Spleen (tissue), 11 donors: Measurements from ENCODE around the gene PRKCH. TPM values are rescaled to one million over a fixed set of nuclear protein-coding genes. Genes with fewer than 3 reads are reported as not detected.

Source experiments
- DNase-seq: peaks from one replicate; pipeline ENCODE4 v3.0.0-alpha.2; 2020
- H3K27ac ChIP-seq, 8 donors: fragments of 200-600 bp; sonication (generic) in 7 of 8; 1 replicate in 4 of 8; 2 replicates in 4 of 8; pipeline versions ENCODE4 v1.5.0 to v1.8.0; 2016 to 2021; ENCODE audit warnings: inconsistent platforms in 4 of 8, mild to moderate bottlenecking in 4 of 8, moderate library complexity in 1 of 8
- H3K27me3 ChIP-seq, 7 donors: fragments of 200-600 bp; sonication (generic) in 6 of 7; replicated peaks in 1 of 7; 1 replicate in 4 of 7; 2 replicates in 3 of 7; pipeline versions ENCODE4 v1.5.0 to v1.8.0; 2016 to 2021; ENCODE audit warnings: inconsistent platforms in 3 of 7, mild to moderate bottlenecking in 1 of 7
- H3K36me3 ChIP-seq, 6 donors: fragments of 200-600 bp; sonication (generic) in 5 of 6; 1 replicate in 4 of 6; 2 replicates in 2 of 6; pipeline versions ENCODE4 v1.5.0 to v1.8.0; 2016 to 2021; ENCODE audit warnings: inconsistent platforms in 2 of 6
- H3K4me1 ChIP-seq, 6 donors: fragments of 200-600 bp; sonication (generic) in 5 of 6; 1 replicate in 3 of 6; 2 replicates in 3 of 6; pipeline versions ENCODE4 v1.5.0 to v1.8.0; 2016 to 2021; ENCODE audit warnings: inconsistent platforms in 3 of 6
- H3K4me3 ChIP-seq, 8 donors: fragments of 200-600 bp; sonication (generic) in 7 of 8; 1 replicate in 4 of 8; 2 replicates in 4 of 8; pipeline versions ENCODE4 v1.5.0 to v1.8.0; 2016 to 2021; ENCODE audit warnings: inconsistent platforms in 4 of 8, mild to moderate bottlenecking in 4 of 8, moderate library complexity in 2 of 8
- H3K9me3 ChIP-seq, 8 donors: fragments of 200-600 bp; sonication (generic) in 7 of 8; 1 replicate in 4 of 8; 2 replicates in 4 of 8; pipeline versions ENCODE4 v1.5.0 to v1.8.0; 2016 to 2021; ENCODE audit warnings: inconsistent platforms in 4 of 8
- CTCF ChIP-seq, 11 experiments: fragments of 200-600 bp in 7 of 11; fragments of 450-650 bp in 4 of 11; sonication (generic) in 4 of 11; IDR thresholded peaks in 8 of 11; conservative IDR thresholded peaks in 3 of 11; 1 replicate in 7 of 11; 2 replicates in 4 of 11; pipeline versions ENCODE4 v1.4.0 to v1.8.0; 2016 to 2021; ENCODE audit warnings: antibody characterized with exemption in 11 of 11, inconsistent platforms in 4 of 11, mild to moderate bottlenecking in 1 of 11
- POLR2A ChIP-seq, 3 donors: fragments of 450-650 bp; IDR thresholded peaks; one replicate each; pipeline ENCODE4 v1.5.1; 2017; ENCODE audit warnings: antibody characterized with exemption in 3 of 3, mild to moderate bottlenecking in 1 of 3
- POLR2AphosphoS5 ChIP-seq, 3 donors: sonication (generic); formaldehyde crosslinking; IDR thresholded peaks; one replicate each; pipeline ENCODE4 v1.5.1; 2017; ENCODE audit warnings: antibody characterized with exemption in 3 of 3
- WGBS, 5 donors: extraction: QIAGEN DNeasy Blood & Tissue Kit in 3 of 5; methylation state at CpG; one replicate each; pipeline versions ENCODE4 v1.1.5 to v1.1.7; 2013 to 2018; 5-methylcytosine and 5-hydroxymethylcytosine counted together
- intact Hi-C: fragments of 100-400 bp; cut with DNase I; formaldehyde crosslinking; loops from one replicate; pipeline ENCODE4 v1.15.0; 2023; ENCODE audit warnings: low total_unique reads
- polyA plus RNA-seq, 3 donors: library from polyadenylated mRNA; stranded (reverse); fragments of 200-250 nt; gene quantifications; one replicate each; pipeline ENCODE4 v1.2.1, GENCODE V29; 2013
- total RNA-seq, 7 donors: library from RNA; depleted of rRNA in 3 of 7; stranded (reverse); fragments of >200 nt in 3 of 7; fragmentation: NEBNext Ultra II Directional in 4 of 7; extraction: Animal tissue kit (Norgen Biotek cat#: 25700) in 4 of 7; gene quantifications; one replicate each; pipeline versions ENCODE4 v1.1.0 to v1.2.1, GENCODE V29; 2016 to 2021
- donor health status: healthy with polysubstance abuse.
- donor health status: DM: no; HTN: no; CAD: no; lungs with moderate emphysema.
- donor health status: DM: no; HTN: no; CAD: no.
- donor health status: Bipolar disorder and iron deficiency.
- donor health status: healthy.
- donor health status: DM: no; HTN: no; CAD: no.
- donor health status: DM: yes; HTN: yes; CAD: no.

PRKCH gene
- total and polyA plus RNA-seq, 10 donors, result 10.0 to 184 (median 105) TPM

GRCh38 chr14:61511558-61511948, 190.2 kb downstream of the PRKCH start:
- peak overlapping the region in 7 of 8 donors; percentile 15 to 66 (median 44) for H3K27ac ChIP-seq
- H3K4me3 ChIP-seq, result no peak overlapping the region
- H3K27me3 ChIP-seq, result no peaks in the 10 kb centered on the region
- no peaks in the 10 kb centered on the region for H3K9me3 ChIP-seq
- peaks cover 0 to 14% (median 0%) of the 10 kb centered on the region in 6 donors for H3K36me3 ChIP-seq
- intact Hi-C loops, result no loop called here
- WGBS, 5 donors, result 60 to 77% (median 69%) methylated on average over 6 of the region's 6 CpGs
- TF ChIP-seq CTCF (IDR thresholded peaks at IDR 0.05 in 8 of 11, conservative IDR thresholded peaks at IDR 0.05 in 3 of 11), result no peak
- peaks cover 12 to 100% (median 46%) of the 10 kb centered on the region in 6 donors for H3K4me1 ChIP-seq
- DNase-seq, result no peak

DNA sequence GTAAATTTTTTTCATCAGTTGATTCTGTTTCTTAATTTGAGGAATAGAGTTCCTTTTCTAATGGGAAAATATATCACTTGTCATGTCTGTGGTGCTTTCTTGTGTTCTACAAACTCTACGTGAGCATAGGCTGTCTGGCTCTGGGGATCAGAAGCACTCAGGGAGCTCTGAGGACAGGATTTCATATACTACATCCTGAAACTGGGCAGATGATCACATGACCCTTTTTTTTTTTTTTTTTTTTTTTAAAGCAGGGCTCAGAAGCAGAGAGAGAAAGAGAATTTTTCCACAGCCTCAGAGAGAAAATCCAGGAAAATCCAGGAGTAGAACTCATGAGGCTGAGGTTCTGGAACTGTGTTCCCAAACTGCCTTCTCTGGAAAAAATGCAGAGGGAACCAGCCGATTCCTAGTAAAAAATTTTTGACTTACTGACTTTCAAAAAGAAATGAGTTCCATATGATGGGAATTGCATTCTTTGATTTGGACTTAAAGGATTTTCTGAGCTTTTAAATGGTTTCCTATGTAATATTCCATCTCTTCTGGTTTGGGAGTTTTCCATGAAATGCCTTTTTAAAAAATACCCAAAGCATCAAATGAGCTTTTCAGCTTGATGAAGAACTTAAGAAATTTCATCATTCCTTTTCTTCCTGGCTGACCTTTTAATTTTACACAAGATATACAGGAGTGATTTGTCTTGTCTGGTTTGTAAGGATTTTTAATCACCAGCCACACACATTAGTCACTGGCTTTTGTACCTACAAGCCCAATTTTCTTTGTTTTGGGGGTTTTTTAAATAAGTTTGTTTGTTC, 190.9 kb downstream of the PRKCH start:
- intact Hi-C loops, result no loop called here
- no peak for DNase-seq
- Histone ChIP-seq H3K27ac (peak overlapping the region in 7 of 8 donors; percentile 15 to 66 (median 44)), H3K4me3 (no peak overlapping the region), H3K9me3 (no peaks in the 10 kb centered on the region), H3K4me1 (peaks cover 18 to 100% (median 50%) of the 10 kb centered on the region in 6 donors), H3K27me3 (no peaks in the 10 kb centered on the region), H3K36me3 (peaks cover 0 to 9% (median 0%) of the 10 kb centered on the region in 6 donors)
- TF ChIP-seq CTCF (IDR thresholded peaks at IDR 0.05 in 8 of 11, conservative IDR thresholded peaks at IDR 0.05 in 3 of 11) (no peak), POLR2A (IDR thresholded peaks at IDR 0.05) (no peak), POLR2AphosphoS5 (IDR thresholded peaks at IDR 0.05) (no peak)
- 63 to 66% (median 66%) methylated on average over 2 of the region's 2 CpGs for WGBS, 5 donors

GRCh38 chr14:61513986-61514830, 192.8 kb downstream of the PRKCH start:
- TF ChIP-seq POLR2A (IDR thresholded peaks at IDR 0.05), result no peak
- TF ChIP-seq POLR2AphosphoS5 (IDR thresholded peaks at IDR 0.05), result no peak
- TF ChIP-seq CTCF (IDR thresholded peaks at IDR 0.05 in 8 of 11, conservative IDR thresholded peaks at IDR 0.05 in 3 of 11), result no peak
- 73 to 86% (median 81%) methylated on average over 10 of the region's 10 CpGs for WGBS, 5 donors
- peak overlapping the region in 3 of 8 donors; percentile 18 to 30 (median 26) for H3K27ac ChIP-seq
- H3K36me3 ChIP-seq, result peaks cover 0 to 9% (median 0%) of the 10 kb centered on the region in 6 donors
- H3K4me1 ChIP-seq, result peaks cover 27 to 100% (median 59%) of the 10 kb centered on the region in 6 donors
- no peaks in the 10 kb centered on the region for H3K27me3 ChIP-seq
- no peak for DNase-seq
- H3K4me3 ChIP-seq, result no peak overlapping the region
- intact Hi-C loops, result no loop called here
- H3K9me3 ChIP-seq, result no peaks in the 10 kb centered on the region

GRCh38 chr14:61514927-61515326, 193.5 kb downstream of the PRKCH start:
- 83 to 92% (median 85%) methylated on average over 1 of the region's 1 CpG for WGBS, 5 donors
- DNase-seq, result no peak
- H3K27me3 ChIP-seq, result no peaks in the 10 kb centered on the region
- no peak for TF ChIP-seq POLR2AphosphoS5 (IDR thresholded peaks at IDR 0.05)
- TF ChIP-seq CTCF (IDR thresholded peaks at IDR 0.05 in 8 of 11, conservative IDR thresholded peaks at IDR 0.05 in 3 of 11), result no peak
- no peak for TF ChIP-seq POLR2A (IDR thresholded peaks at IDR 0.05)
- H3K9me3 ChIP-seq, result no peaks in the 10 kb centered on the region
- peaks cover 0 to 9% (median 0%) of the 10 kb centered on the region in 6 donors for H3K36me3 ChIP-seq
- H3K27ac ChIP-seq, result peak overlapping the region in 3 of 8 donors; percentile 18 to 71 (median 30)
- H3K4me3 ChIP-seq, result no peak overlapping the region
- peaks cover 27 to 99% (median 59%) of the 10 kb centered on the region in 6 donors for H3K4me1 ChIP-seq
- intact Hi-C loops, result no loop called here
